Gastroesophageal sphincter (tissue), 4 donors: ENCODE results near the gene RAD51B. TPM values are rescaled to one million over a fixed set of nuclear protein-coding genes. Genes with fewer than 3 reads are reported as not detected.

ENCODE experiments used
- ATAC-seq: fragments of 150-250 bp; one replicate; pipeline ENCODE4 v1.9.1; 2016; ENCODE audit warnings: mild to moderate bottlenecking, moderate library complexity
- H3K27ac ChIP-seq, 4 donors: fragments of 200-600 bp; sonication (generic) in 3 of 4; 1 replicate in 3 of 4; 2 replicates in 1 of 4; pipeline ENCODE4 v1.5.1; 2016 to 2019
- H3K27me3 ChIP-seq: fragments of 200-600 bp; sonication (generic); one replicate; pipeline ENCODE4 v1.5.1; 2019
- H3K36me3 ChIP-seq, 2 donors: fragments of 200-600 bp; sonication (generic); one replicate each; pipeline ENCODE4 v1.5.1; 2019; ENCODE audit warnings: control low read depth in 1 of 2
- H3K4me1 ChIP-seq, 3 donors: fragments of 200-600 bp; sonication (generic); 1 replicate in 2 of 3; 2 replicates in 1 of 3; pipeline ENCODE4 v1.5.1; 2016 to 2019; ENCODE audit warnings: control low read depth in 2 of 3
- H3K4me3 ChIP-seq, 2 donors: fragments of 200-600 bp; sonication (generic); one replicate each; pipeline ENCODE4 v1.5.1; 2019; ENCODE audit warnings: mild to moderate bottlenecking in 1 of 2, moderate library complexity in 1 of 2
- H3K9me3 ChIP-seq, 3 donors: fragments of 200-600 bp; sonication (generic); one replicate each; pipeline ENCODE4 v1.5.1; 2017 to 2019; ENCODE audit warnings: control low read depth in 2 of 3
- EP300 ChIP-seq: sonication (generic); formaldehyde crosslinking; IDR thresholded peaks from one replicate; pipeline ENCODE4 v1.6.1; 2017; ENCODE audit warnings: antibody characterized with exemption, mild to moderate bottlenecking
- POLR2A ChIP-seq, 2 donors: fragments of 450-650 bp; IDR thresholded peaks; one replicate each; pipeline ENCODE4 v1.6.1; 2017; ENCODE audit warnings: antibody characterized with exemption in 2 of 2, mild to moderate bottlenecking in 2 of 2, moderate library complexity in 1 of 2
- POLR2AphosphoS5 ChIP-seq: sonication (generic); formaldehyde crosslinking; IDR thresholded peaks from one replicate; pipeline ENCODE4 v1.6.1; 2017; ENCODE audit warnings: antibody characterized with exemption
- WGBS, 2 donors: methylation state at CpG; one replicate each; pipeline ENCODE4 v1.1.5; 2018; ENCODE audit warnings: low coverage in 1 of 2; 5-methylcytosine and 5-hydroxymethylcytosine counted together
- total RNA-seq, 4 donors: library from RNA; depleted of rRNA; stranded (reverse); fragments of >200 nt; gene quantifications; one replicate each; pipeline ENCODE4 v1.1.0, GENCODE V29; 2016
- TF ChIP-seq, protein P1 (sequence below), 4 experiments: fragments of 200-600 bp in 2 of 4; fragments of 450-650 bp in 2 of 4; sonication (generic) in 1 of 4; IDR thresholded peaks; one replicate each; pipeline ENCODE4 v1.5.1; 2017 to 2019; ENCODE audit warnings: antibody characterized with exemption in 4 of 4, mild to moderate bottlenecking in 2 of 4, moderate library complexity in 2 of 4

The RAD51B gene
- total RNA-seq, 4 donors from 2014 or later = 5.1 to 7.0 (median 6.0) TPM

DNA sequence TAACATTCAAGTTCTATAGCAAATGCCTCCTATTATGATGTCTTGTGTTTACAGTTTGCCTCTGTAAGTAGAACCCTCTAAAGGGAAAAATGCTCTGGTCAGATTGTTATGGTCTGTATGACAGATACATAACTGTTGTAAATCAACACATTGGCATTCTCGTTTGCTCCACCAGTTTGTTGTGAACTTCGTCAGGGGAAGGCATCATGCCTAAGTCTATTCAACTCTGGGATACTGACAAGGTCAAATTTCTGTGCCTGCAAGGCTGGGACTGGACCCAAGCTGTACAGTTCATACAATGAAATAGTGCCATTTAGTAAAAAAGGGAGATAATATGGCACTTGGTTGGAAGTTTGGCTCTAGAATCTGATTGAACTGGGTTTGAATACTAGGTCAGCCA, 392.3 kb downstream of the RAD51B start:
- WGBS, 2 donors = 30 to 71% methylated on average over 2 of the region's 2 CpGs
- no peak for ATAC-seq
- no peak overlapping the region for H3K4me3 ChIP-seq
- TF ChIP-seq POLR2AphosphoS5 = no peak
- no peak for TF ChIP-seq EP300
- no peak for TF ChIP-seq POLR2A (IDR thresholded peaks at IDR 0.05)
- TF ChIP-seq, protein P1, sequence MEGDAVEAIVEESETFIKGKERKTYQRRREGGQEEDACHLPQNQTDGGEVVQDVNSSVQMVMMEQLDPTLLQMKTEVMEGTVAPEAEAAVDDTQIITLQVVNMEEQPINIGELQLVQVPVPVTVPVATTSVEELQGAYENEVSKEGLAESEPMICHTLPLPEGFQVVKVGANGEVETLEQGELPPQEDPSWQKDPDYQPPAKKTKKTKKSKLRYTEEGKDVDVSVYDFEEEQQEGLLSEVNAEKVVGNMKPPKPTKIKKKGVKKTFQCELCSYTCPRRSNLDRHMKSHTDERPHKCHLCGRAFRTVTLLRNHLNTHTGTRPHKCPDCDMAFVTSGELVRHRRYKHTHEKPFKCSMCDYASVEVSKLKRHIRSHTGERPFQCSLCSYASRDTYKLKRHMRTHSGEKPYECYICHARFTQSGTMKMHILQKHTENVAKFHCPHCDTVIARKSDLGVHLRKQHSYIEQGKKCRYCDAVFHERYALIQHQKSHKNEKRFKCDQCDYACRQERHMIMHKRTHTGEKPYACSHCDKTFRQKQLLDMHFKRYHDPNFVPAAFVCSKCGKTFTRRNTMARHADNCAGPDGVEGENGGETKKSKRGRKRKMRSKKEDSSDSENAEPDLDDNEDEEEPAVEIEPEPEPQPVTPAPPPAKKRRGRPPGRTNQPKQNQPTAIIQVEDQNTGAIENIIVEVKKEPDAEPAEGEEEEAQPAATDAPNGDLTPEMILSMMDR (IDR thresholded peaks at IDR 0.05) = no peak
- peak overlapping the region in 2 of 4 donors; percentile 70 to 74 for H3K27ac ChIP-seq
- H3K27me3 ChIP-seq = no peaks in the 10 kb centered on the region
- no peaks in the 10 kb centered on the region for H3K36me3 ChIP-seq
- H3K9me3 ChIP-seq = no peaks in the 10 kb centered on the region
- peaks cover 9 to 68% (median 10%) of the 10 kb centered on the region in 3 donors for H3K4me1 ChIP-seq

DNA sequence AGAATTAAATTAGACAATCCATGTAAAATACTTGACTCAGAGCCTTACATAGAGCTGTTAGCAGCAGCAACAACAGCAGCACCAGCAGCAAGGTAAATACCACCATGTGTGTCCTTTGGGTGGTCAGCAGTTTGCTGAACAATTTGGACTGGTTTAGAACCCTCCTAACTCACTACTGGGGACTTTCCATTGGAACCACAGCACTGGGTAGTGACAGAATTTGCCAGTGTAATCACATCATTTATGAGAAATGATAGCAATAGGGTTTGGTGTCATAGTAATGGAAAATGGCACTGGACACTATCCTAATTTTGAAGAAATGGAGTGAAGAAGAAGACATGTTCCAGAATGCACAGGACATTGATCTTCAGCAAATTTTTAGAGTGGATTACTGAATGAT, 392.8 kb downstream of the RAD51B start:
- TF ChIP-seq POLR2A (IDR thresholded peaks at IDR 0.05) (no peak), POLR2AphosphoS5 (no peak), EP300 (no peak)
- TF ChIP-seq, protein P1 (IDR thresholded peaks at IDR 0.05) = no peak
- Histone ChIP-seq H3K36me3 (no peaks in the 10 kb centered on the region), H3K4me3 (no peak overlapping the region), H3K27me3 (no peaks in the 10 kb centered on the region), H3K9me3 (no peaks in the 10 kb centered on the region), H3K4me1 (peaks cover 9 to 73% (median 10%) of the 10 kb centered on the region in 3 donors), H3K27ac (peak overlapping the region in 1 of 4 donors; percentile 70)
- ATAC-seq = no peak

DNA sequence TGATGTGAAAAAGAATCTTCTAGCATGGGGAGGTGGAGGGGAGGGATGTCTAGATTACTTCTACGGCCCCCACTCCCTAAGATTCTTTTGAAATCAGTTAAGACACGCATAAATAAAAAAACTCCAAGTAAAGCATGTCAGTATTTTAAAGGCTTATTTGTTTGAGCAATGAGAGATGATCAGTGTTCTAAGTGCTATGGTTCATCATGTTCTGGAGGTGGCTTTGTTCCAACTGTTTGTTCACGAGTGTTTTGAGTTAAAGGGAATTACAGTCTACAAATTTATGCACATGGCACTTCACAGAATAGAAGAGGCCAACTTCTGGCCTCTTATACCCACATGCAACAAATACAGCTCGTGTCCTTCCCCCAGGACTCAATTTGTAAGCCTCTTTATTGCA, 394.9 kb downstream of the RAD51B start:
- TF ChIP-seq POLR2AphosphoS5 (no peak), EP300 (no peak), POLR2A (IDR thresholded peaks at IDR 0.05) (no peak)
- TF ChIP-seq, protein P1 (IDR thresholded peaks at IDR 0.05) = no peak
- Histone ChIP-seq H3K4me1 (peaks cover 9 to 65% (median 12%) of the 10 kb centered on the region in 3 donors), H3K27me3 (no peaks in the 10 kb centered on the region), H3K27ac (peak overlapping the region in 1 of 4 donors; percentile 6), H3K4me3 (no peak overlapping the region), H3K36me3 (no peaks in the 10 kb centered on the region), H3K9me3 (no peaks in the 10 kb centered on the region)
- WGBS, 2 donors = 59 to 75% methylated on average over 4 of the region's 4 CpGs
- ATAC-seq = no peak

DNA sequence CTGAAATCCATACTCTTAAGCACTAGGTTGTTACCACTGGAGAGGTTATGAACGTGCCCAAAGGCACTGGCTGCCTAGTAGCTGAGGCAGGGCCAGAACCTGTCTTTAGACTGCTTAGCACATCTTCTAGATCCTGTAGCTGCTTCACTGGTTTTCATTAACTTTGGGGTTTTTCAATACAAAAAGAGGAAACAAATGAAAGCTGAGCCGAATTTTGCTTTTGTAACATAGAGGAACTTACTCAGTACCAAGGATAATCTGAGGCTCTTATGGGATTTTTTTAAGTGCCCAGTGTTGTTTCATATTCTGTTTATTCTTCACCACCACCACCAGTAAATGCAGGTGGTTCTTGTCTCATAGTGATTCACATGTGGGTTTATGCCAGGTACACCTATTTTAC, 396.1 kb downstream of the RAD51B start:
- no peaks in the 10 kb centered on the region for H3K9me3 ChIP-seq
- no peak for ATAC-seq
- TF ChIP-seq, protein P1 (IDR thresholded peaks at IDR 0.05) = no peak
- TF ChIP-seq POLR2A (IDR thresholded peaks at IDR 0.05) (no peak), POLR2AphosphoS5 (no peak), EP300 (no peak)
- peak overlapping the region in 3 of 4 donors; percentile 9 to 41 (median 34) for H3K27ac ChIP-seq
- WGBS, 2 donors = 36 to 81% methylated on average over 2 of the region's 2 CpGs
- no peak overlapping the region for H3K4me3 ChIP-seq
- peaks cover under 1 to 53% (median 10%) of the 10 kb centered on the region in 3 donors for H3K4me1 ChIP-seq
- H3K36me3 ChIP-seq = no peaks in the 10 kb centered on the region
- no peaks in the 10 kb centered on the region for H3K27me3 ChIP-seq

DNA sequence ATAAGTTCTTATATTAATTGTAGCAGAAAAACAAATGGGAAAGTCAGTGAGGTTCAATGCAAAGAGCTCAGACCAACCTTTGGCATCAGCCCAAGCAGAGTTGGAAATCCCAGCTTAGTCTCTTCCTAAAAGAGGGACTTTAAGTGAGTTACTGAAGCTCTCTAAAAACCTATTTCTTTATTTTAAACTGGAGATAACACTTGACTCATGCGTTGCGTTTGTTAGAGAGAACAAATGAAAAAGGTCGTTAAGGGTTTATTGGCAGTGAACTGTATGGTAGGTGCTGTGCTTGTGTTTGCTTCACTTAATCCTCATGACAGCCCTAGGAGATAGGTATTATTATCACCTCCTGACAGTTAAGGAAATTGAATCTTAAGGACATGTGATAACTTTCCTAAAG, 396.5 kb downstream of the RAD51B start:
- WGBS, 2 donors = 20 to 37% methylated on average over 3 of the region's 3 CpGs
- no peaks in the 10 kb centered on the region for H3K9me3 ChIP-seq
- peak overlapping the region in 3 of 4 donors; percentile 9 to 41 (median 34) for H3K27ac ChIP-seq
- H3K4me3 ChIP-seq = no peak overlapping the region
- no peak for ATAC-seq
- no peaks in the 10 kb centered on the region for H3K36me3 ChIP-seq
- peaks cover 0 to 49% (median 5%) of the 10 kb centered on the region in 3 donors for H3K4me1 ChIP-seq
- H3K27me3 ChIP-seq = no peaks in the 10 kb centered on the region
- TF ChIP-seq POLR2AphosphoS5 (no peak), POLR2A (IDR thresholded peaks at IDR 0.05) (no peak), EP300 (no peak)
- TF ChIP-seq, protein P1 (IDR thresholded peaks at IDR 0.05) = no peak
